Skin of body (tissue), 2 donors: ENCODE measurements around the gene MLXIPL. TPM values are rescaled to one million over a fixed set of nuclear protein-coding genes. Genes with fewer than 3 reads are reported as not detected.
"Not testable (repeated sequence)": the region's sequence is repeated elsewhere in the genome, so short reads cannot be mapped to it uniquely, and the experiment has no call there.

Experiments used
- DNase-seq: peaks from one replicate; lab custom pipeline; 2025; lab: John Stamatoyannopoulos, UW
- total RNA-seq: library from RNA; depleted of rRNA; stranded (reverse); fragments of >200 nt; gene quantifications from one replicate; pipeline ENCODE4 v1.2.3, GENCODE V29; 2014

MLXIPL gene
- total RNA-seq, 1 donor from 2014 or later, result 22.3 TPM

DNA sequence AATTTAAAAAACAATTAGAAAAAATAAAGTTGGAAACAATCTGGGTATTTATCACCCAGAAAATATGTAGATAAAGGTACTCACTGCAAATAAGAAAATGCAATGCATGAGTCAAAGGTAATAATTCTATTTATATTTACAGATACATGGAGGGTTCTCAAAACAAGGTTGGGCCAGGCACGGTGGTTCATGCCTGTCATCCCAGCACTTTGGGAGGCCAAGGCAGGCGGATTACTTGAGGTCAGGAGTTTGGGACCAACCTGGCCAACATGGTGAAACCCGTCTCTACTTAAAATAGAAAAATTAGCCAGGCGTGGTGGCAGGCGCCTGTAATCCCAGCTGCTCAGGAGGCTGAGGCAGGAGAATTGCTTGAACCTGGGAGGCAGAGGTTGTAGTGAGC is 74.2 kb downstream of the MLXIPL start:
- DNase-seq, result not testable (repeated sequence)

DNA sequence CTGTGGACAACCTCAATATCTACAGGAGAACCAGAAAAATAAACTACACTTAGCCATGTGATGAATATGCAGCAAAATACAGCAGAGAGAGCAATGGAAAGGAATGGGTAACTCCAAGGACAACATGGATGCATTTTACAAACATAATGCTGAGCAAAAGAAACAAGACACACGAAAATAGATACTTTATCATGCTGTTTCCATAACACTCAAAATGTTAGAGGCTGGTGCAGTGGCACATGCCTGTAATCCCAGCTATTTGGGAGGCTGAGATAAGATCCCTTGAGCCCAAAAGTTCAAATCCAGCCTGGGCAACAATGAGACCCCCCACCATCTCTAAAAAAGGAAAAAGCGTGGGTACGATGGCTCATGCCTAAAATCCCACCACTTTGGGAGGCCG is 75.1 kb downstream of the MLXIPL start:
- no peak for DNase-seq

DNA sequence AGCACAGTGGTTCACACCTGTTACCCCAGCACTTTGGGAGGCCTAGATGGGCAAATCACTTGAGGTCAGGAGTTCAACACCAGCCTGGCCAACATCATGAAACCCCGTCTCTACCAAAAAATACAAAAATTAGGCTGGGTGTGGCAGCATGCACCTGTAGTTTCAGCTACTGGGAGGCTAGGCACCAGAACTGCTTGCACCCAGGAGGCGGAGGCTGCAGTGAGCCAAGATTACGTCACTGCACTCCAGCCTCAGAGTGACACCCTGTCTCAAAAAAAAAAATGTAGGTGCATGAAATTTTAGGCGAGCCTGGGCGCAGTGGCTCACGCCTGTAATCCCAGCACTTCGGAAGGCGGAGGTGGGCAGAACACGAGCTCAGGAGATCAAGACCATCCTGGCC is 76.5 kb downstream of the MLXIPL start:
- DNase-seq, result no peak

DNA sequence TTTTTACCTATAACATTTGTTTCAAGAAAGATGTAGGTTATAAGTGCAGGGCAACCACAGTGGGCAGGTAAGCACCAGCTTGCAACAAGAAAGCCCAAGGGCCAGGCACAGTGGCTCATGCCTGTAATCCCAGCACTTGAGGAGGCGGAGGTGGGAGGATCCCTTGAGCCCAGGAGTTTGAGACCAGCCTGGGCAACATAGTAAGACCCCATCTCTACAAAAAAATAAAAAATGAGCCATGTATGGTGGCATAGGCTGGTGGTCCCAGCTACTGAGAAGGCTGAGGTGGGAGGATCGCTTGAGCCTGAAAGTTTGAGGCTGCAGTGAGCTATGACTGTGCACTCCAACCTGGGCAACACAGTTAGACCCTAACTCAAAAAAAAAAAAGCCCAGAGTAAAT is 79.6 kb downstream of the MLXIPL start:
- no peak for DNase-seq

Other genes starting within 250 kb of the MLXIPL start
- gene FZD9, start 190.7 kb downstream of the MLXIPL start, total RNA-seq, result 1.4 TPM
- gene BAZ1B, start 102.2 kb downstream of the MLXIPL start, total RNA-seq, result 43.1 TPM
- gene BCL7B, start 66.8 kb downstream of the MLXIPL start, total RNA-seq, result 8.5 TPM
- gene TBL2, start 45.9 kb downstream of the MLXIPL start, total RNA-seq, result 33.2 TPM
- gene VPS37D, start 43.3 kb upstream of the MLXIPL start, total RNA-seq, result 3.6 TPM
- 3.4 TPM for gene DNAJC30, start 58.9 kb upstream of the MLXIPL start, total RNA-seq
- 28.0 TPM for gene BUD23, start 59.1 kb upstream of the MLXIPL start, total RNA-seq
- gene STX1A, start 95.1 kb upstream of the MLXIPL start, total RNA-seq, result 8.5 TPM
- 8.0 TPM for gene ABHD11, start 114.3 kb upstream of the MLXIPL start, total RNA-seq
- gene CLDN3, start 145.7 kb upstream of the MLXIPL start, total RNA-seq, result 0.20 TPM
- gene CLDN4, start 206.5 kb upstream of the MLXIPL start, total RNA-seq, result 75.4 TPM
- 3.2 TPM for gene METTL27, start 218.0 kb upstream of the MLXIPL start, total RNA-seq
- gene TMEM270, start 236.6 kb upstream of the MLXIPL start, total RNA-seq, result not detected